IMR-90 (cell line): ENCODE results near the gene NFKB1.
"Not testable (repeated sequence)": the region's sequence is repeated elsewhere in the genome, so short reads cannot be mapped to it uniquely, and the experiment has no call there.

Experiments
- BHLHE40 ChIP-seq: fragments of 150-350 bp; IDR thresholded peaks from 2 replicates; pipeline ENCODE4 v1.6.1; 2016; ENCODE audit warnings: mild to moderate bottlenecking, low read depth, low read length
- FOS ChIP-seq: fragments of 150-350 bp; IDR thresholded peaks from 2 replicates; pipeline ENCODE4 v1.6.1; 2016; ENCODE audit warnings: low read depth, low read length
- MAFK ChIP-seq: IDR thresholded peaks from 2 replicates; pipeline ENCODE4 v1.6.1; 2012; ENCODE audit warnings: low read depth, low read length, improper control_type of control experiment
- MAZ ChIP-seq: IDR thresholded peaks from 2 replicates; pipeline ENCODE4 v1.6.1; 2012; ENCODE audit warnings: low read depth, mild to moderate bottlenecking, low read length, improper control_type of control experiment, moderate library complexity, borderline replicate concordance
- MXI1 ChIP-seq: IDR thresholded peaks from 2 replicates; pipeline ENCODE4 v1.6.1; 2012; ENCODE audit warnings: low read depth, mild to moderate bottlenecking, low read length, moderate library complexity, borderline replicate concordance
- POLR2A ChIP-seq: IDR thresholded peaks from 2 replicates; pipeline ENCODE4 v1.6.1; 2012; ENCODE audit warnings: mild to moderate bottlenecking, low read depth, low read length
- RAD21 ChIP-seq: IDR thresholded peaks from 2 replicates; pipeline ENCODE4 v1.6.1; 2012; ENCODE audit warnings: low read length, improper control_type of control experiment
- RCOR1 ChIP-seq: IDR thresholded peaks from 2 replicates; pipeline ENCODE4 v1.6.1; 2012; ENCODE audit warnings: mild to moderate bottlenecking, low read length, improper control_type of control experiment; ENCODE audit not compliant: insufficient replicate concordance
- RFX5 ChIP-seq: IDR thresholded peaks from 2 replicates; pipeline ENCODE4 v1.8.0; 2012; ENCODE audit warnings: low read depth, mild to moderate bottlenecking, low read length, moderate library complexity
- SMC3 ChIP-seq: fragments of 150-350 bp; IDR thresholded peaks from 2 replicates; pipeline ENCODE4 v1.6.1; 2016; ENCODE audit warnings: low read depth, mild to moderate bottlenecking, antibody characterized with exemption, low read length, moderate library complexity
- TF ChIP-seq, protein P1 (sequence below): conservative IDR thresholded peaks from 2 replicates; pipeline ENCODE4 v1.5.1; 2012; ENCODE audit warnings: mild to moderate bottlenecking, low read depth, low read length, improper control_type of control experiment
- TF ChIP-seq, protein P2 (sequence below): fragments of 150-350 bp; IDR thresholded peaks from 2 replicates; pipeline ENCODE4 v1.6.1; 2016; ENCODE audit warnings: low read depth, mild to moderate bottlenecking, low read length, moderate library complexity, borderline replicate concordance
- TF ChIP-seq, protein P3 (sequence below): fragments of 150-350 bp; IDR thresholded peaks from 2 replicates; pipeline ENCODE4 v1.6.1; 2017; ENCODE audit warnings: mild to moderate bottlenecking, antibody characterized with exemption, low read length, low read depth

DNA sequence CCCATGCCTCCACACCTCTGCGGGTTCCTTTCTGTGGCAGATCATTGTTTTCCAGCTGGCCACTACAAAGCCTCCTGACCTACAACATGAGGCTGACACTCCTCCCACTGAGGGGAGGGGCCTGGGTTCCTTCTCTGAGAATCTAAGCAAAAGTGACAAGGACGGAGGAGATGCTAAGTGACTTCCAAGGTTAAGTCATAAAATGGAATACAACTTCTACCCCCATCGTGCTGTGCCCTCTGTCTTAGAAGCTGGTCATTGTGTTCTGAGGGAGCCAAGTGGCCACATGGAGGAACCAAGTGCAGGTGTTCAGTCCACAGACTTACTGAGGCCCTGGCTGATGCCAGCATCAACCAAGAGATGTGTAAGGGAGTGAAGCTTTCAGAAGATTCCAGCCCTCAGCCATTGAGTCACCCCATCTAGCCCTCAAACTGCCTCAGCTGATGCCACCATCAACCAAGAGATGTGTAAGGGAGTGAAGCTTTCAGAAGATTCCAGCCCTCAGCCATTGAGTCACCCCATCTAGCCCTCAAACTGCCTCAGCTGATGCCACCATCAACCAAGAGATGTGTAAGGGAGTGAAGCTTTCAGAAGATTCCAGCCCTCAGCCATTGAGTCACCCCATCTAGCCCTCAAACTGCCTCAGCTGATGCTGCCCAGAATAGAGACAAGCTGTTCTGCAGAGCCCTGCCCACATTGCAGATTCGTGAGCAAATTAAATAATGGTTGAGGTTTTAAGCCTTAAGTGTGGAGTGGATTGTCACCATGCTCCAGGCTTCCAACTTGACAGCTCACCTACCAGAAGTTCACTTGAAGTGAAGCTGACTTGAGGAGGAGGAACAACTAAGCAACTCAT lies 118.8 kb downstream of the NFKB1 start:
- not testable (repeated sequence) for TF ChIP-seq RAD21, RCOR1, POLR2A, FOS, SMC3, BHLHE40, MXI1, MAFK, MAZ, RFX5
- TF ChIP-seq, protein P1, sequence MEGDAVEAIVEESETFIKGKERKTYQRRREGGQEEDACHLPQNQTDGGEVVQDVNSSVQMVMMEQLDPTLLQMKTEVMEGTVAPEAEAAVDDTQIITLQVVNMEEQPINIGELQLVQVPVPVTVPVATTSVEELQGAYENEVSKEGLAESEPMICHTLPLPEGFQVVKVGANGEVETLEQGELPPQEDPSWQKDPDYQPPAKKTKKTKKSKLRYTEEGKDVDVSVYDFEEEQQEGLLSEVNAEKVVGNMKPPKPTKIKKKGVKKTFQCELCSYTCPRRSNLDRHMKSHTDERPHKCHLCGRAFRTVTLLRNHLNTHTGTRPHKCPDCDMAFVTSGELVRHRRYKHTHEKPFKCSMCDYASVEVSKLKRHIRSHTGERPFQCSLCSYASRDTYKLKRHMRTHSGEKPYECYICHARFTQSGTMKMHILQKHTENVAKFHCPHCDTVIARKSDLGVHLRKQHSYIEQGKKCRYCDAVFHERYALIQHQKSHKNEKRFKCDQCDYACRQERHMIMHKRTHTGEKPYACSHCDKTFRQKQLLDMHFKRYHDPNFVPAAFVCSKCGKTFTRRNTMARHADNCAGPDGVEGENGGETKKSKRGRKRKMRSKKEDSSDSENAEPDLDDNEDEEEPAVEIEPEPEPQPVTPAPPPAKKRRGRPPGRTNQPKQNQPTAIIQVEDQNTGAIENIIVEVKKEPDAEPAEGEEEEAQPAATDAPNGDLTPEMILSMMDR: not testable (repeated sequence)
- TF ChIP-seq, protein P2, sequence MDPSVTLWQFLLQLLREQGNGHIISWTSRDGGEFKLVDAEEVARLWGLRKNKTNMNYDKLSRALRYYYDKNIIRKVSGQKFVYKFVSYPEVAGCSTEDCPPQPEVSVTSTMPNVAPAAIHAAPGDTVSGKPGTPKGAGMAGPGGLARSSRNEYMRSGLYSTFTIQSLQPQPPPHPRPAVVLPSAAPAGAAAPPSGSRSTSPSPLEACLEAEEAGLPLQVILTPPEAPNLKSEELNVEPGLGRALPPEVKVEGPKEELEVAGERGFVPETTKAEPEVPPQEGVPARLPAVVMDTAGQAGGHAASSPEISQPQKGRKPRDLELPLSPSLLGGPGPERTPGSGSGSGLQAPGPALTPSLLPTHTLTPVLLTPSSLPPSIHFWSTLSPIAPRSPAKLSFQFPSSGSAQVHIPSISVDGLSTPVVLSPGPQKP: not testable (repeated sequence)
- TF ChIP-seq, protein P3, sequence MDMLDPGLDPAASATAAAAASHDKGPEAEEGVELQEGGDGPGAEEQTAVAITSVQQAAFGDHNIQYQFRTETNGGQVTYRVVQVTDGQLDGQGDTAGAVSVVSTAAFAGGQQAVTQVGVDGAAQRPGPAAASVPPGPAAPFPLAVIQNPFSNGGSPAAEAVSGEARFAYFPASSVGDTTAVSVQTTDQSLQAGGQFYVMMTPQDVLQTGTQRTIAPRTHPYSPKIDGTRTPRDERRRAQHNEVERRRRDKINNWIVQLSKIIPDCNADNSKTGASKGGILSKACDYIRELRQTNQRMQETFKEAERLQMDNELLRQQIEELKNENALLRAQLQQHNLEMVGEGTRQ: not testable (repeated sequence)
